T47D (cell line): ENCODE data around the gene GFOD2.
A peak's percentile ranks its signal among the peaks of the same experiment; 100 is the strongest.
"Not testable (repeated sequence)": the region's sequence is repeated elsewhere in the genome, so short reads cannot be mapped to it uniquely, and the experiment has no call there.

Experiments
- DNase-seq, 2 experiments: peaks; one replicate each; pipeline versions ENCODE4 v3.0.0 to v3.0.0-alpha.2; 2011 to 2012; ENCODE audit warnings: low read depth in 1 of 2, low spot score in 1 of 2
- JUND ChIP-seq: IDR thresholded peaks from 2 replicates; pipeline ENCODE4 v1.6.1; 2012; ENCODE audit warnings: low read depth
- in situ Hi-C: cut with HindIII; loops from 2 replicates; pipeline ENCODE4 v1.10.0; 2016; ENCODE audit warnings: low sequenced_read_pairs, low pct_unique_long_range_greater_than_20kb

Gene GFOD2

GRCh38 chr16:67708368-67708771 lies 10.7 kb downstream of the GFOD2 start:
- in situ Hi-C loops, result no loop called here
- DNase-seq, result peak in 1 of 2 experiments; percentile 24
- TF ChIP-seq JUND, result no peak

DNA sequence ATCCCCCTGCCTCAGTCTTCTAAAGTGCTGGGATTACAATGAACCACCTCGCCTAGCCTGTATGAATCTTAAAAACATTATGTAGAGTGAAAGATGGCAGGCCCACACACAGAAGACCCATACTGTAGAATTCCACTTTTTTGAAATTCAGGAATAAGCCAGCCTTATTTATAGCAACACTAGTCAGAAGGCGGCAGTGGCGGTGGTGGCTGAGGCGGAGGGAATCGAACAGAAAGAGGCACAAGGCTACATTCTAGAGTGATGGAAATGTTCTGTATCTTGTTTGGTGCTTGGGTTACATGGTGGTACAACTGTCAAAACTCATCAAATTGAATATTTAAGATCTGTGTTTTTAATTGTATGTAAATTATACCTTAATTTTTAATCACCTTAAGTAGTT lies 11.3 kb downstream of the GFOD2 start:
- in situ Hi-C loops, result no loop called here
- no peak for TF ChIP-seq JUND
- no peak for DNase-seq

GRCh38 chr16:67707210-67707609 lies 11.9 kb downstream of the GFOD2 start:
- in situ Hi-C loops, result no loop called here

GRCh38 chr16:67704110-67704509 lies 15.0 kb downstream of the GFOD2 start:
- no peak for TF ChIP-seq JUND
- in situ Hi-C loops, result no loop called here
- DNase-seq, result no peak

More at GRCh38 chr16:67707210-67707609, 11.9 kb downstream of the GFOD2 start:
- no peak for TF ChIP-seq JUND
- DNase-seq, result no peak

- DNase-seq, result no peak
- TF ChIP-seq JUND, result no peak
- in situ Hi-C loops, result no loop called here
Observed at GRCh38 chr16:67703626-67704025, 15.5 kb downstream of the GFOD2 start.

- in situ Hi-C loops, result no loop called here
- TF ChIP-seq JUND, result no peak
- DNase-seq, result no peak
Observed at GRCh38 chr16:67702130-67702529, 17.0 kb downstream of the GFOD2 start.

- no peak for TF ChIP-seq JUND
- no peak for DNase-seq
- in situ Hi-C loops, result no loop called here
Observed at GRCh38 chr16:67701420-67701819, 17.7 kb downstream of the GFOD2 start.

- TF ChIP-seq JUND, result no peak
- in situ Hi-C loops, result no loop called here
- DNase-seq, result no peak
Observed at GRCh38 chr16:67699265-67699664, 19.9 kb downstream of the GFOD2 start.

GRCh38 chr16:67697422-67698185 lies 21.5 kb downstream of the GFOD2 start:
- no peak for TF ChIP-seq JUND
- in situ Hi-C loops, result no loop called here
- no peak for DNase-seq

- no peak for TF ChIP-seq JUND
- in situ Hi-C loops, result no loop called here
- DNase-seq, result no peak
Observed at GRCh38 chr16:67694611-67695010, 24.5 kb downstream of the GFOD2 start.

GRCh38 chr16:67693517-67694285 lies 25.4 kb downstream of the GFOD2 start:
- in situ Hi-C loops, DNase-seq: not testable (repeated sequence)

- no peak for TF ChIP-seq JUND
- no peak for DNase-seq
- in situ Hi-C loops, result no loop called here
Observed at GRCh38 chr16:67685388-67686112, 33.6 kb downstream of the GFOD2 start.

DNA sequence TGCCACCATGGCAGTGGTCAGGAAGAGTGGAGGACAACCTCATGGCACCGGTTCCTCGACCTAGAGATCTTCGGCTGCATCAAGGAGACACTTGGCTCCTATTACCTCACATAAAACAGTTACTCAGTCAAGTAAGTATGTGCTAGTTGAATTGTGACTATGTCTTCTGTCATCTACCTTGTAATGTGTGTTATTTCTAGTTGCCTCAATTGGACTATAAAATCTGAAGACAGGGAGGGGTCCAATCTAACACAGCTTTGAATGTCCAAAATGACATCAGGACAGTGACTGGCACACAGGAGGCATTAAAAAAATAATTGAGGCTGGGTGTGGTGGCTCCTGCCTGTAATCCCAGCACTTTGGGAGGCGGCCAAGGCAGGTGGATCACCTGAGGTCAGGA lies 35.3 kb downstream of the GFOD2 start:
- TF ChIP-seq JUND, result no peak
- no peak for DNase-seq
- in situ Hi-C loops, result no loop called here
